ENCODE data around the gene MDGA2. TPM values are rescaled to one million over a fixed set of nuclear protein-coding genes. Genes with fewer than 3 reads are reported as not detected.

Gene MDGA2
- total RNA-seq, 2 experiments from 2014 or later, result not detected

GRCh38 chr14:46894476-46894875, 780.9 kb downstream of the MDGA2 start:
- H3K9me3 Mint-ChIP-seq, result peaks cover 5% of the 10 kb centered on the region
- no peaks in the 10 kb centered on the region for H3K36me3 Mint-ChIP-seq
- no peak overlapping the region for H3K4me3 Mint-ChIP-seq
- no peaks in the 10 kb centered on the region for H3K27me3 Mint-ChIP-seq
- no peak for DNase-seq
- no peak overlapping the region for H3K27ac Mint-ChIP-seq
- H3K4me1 Mint-ChIP-seq, result no peaks in the 10 kb centered on the region

- no peak overlapping the region for H3K4me3 Mint-ChIP-seq
- no peaks in the 10 kb centered on the region for H3K9me3 Mint-ChIP-seq
- H3K4me1 Mint-ChIP-seq, result no peaks in the 10 kb centered on the region
- no peak for DNase-seq
- H3K27ac Mint-ChIP-seq, result no peak overlapping the region
- no peaks in the 10 kb centered on the region for H3K27me3 Mint-ChIP-seq
- no peaks in the 10 kb centered on the region for H3K36me3 Mint-ChIP-seq
These were observed 788.3 kb downstream of the MDGA2 start for GRCh38 chr14:46887144-46887543.

GRCh38 chr14:46885566-46885965, 789.8 kb downstream of the MDGA2 start:
- Mint-ChIP-seq H3K27me3 (no peaks in the 10 kb centered on the region), H3K4me1 (no peaks in the 10 kb centered on the region), H3K36me3 (no peaks in the 10 kb centered on the region)

GRCh38 chr14:46861753-46862152, 813.7 kb downstream of the MDGA2 start:
- no peak for DNase-seq
- H3K4me1 Mint-ChIP-seq, result no peaks in the 10 kb centered on the region
- no peaks in the 10 kb centered on the region for H3K36me3 Mint-ChIP-seq
- no peak overlapping the region for H3K27ac Mint-ChIP-seq
- H3K9me3 Mint-ChIP-seq, result peaks cover 10% of the 10 kb centered on the region
- no peak overlapping the region for H3K4me3 Mint-ChIP-seq
- H3K27me3 Mint-ChIP-seq, result no peaks in the 10 kb centered on the region

More at GRCh38 chr14:46885566-46885965, 789.8 kb downstream of the MDGA2 start:
- DNase-seq, result no peak
- H3K9me3 Mint-ChIP-seq, result peaks cover 4% of the 10 kb centered on the region
- no peak overlapping the region for H3K27ac Mint-ChIP-seq
- no peak overlapping the region for H3K4me3 Mint-ChIP-seq

- Mint-ChIP-seq H3K4me1 (no peaks in the 10 kb centered on the region), H3K27me3 (no peaks in the 10 kb centered on the region), H3K9me3 (no peaks in the 10 kb centered on the region), H3K36me3 (no peaks in the 10 kb centered on the region), H3K4me3 (no peak overlapping the region), H3K27ac (no peak overlapping the region)
- no peak for DNase-seq
These were observed 834.3 kb downstream of the MDGA2 start for GRCh38 chr14:46840944-46841720.

- DNase-seq, result no peak
- no peaks in the 10 kb centered on the region for H3K27me3 Mint-ChIP-seq
- peaks cover 5% of the 10 kb centered on the region for H3K9me3 Mint-ChIP-seq
- no peak overlapping the region for H3K27ac Mint-ChIP-seq
- H3K4me3 Mint-ChIP-seq, result no peak overlapping the region
- no peaks in the 10 kb centered on the region for H3K36me3 Mint-ChIP-seq
- no peaks in the 10 kb centered on the region for H3K4me1 Mint-ChIP-seq
These were observed 855.1 kb downstream of the MDGA2 start for GRCh38 chr14:46820291-46820690.

- H3K4me1 Mint-ChIP-seq, result no peaks in the 10 kb centered on the region
- no peaks in the 10 kb centered on the region for H3K36me3 Mint-ChIP-seq
- peaks cover 7% of the 10 kb centered on the region for H3K9me3 Mint-ChIP-seq
- H3K4me3 Mint-ChIP-seq, result no peak overlapping the region
- H3K27ac Mint-ChIP-seq, result no peak overlapping the region
- no peaks in the 10 kb centered on the region for H3K27me3 Mint-ChIP-seq
- DNase-seq, result no peak
These were observed 856.3 kb downstream of the MDGA2 start for GRCh38 chr14:46819117-46819516.

- no peak for DNase-seq
- no peaks in the 10 kb centered on the region for H3K27me3 Mint-ChIP-seq
- H3K4me1 Mint-ChIP-seq, result no peaks in the 10 kb centered on the region
- peaks cover 7% of the 10 kb centered on the region for H3K9me3 Mint-ChIP-seq
- no peak overlapping the region for H3K27ac Mint-ChIP-seq
- H3K36me3 Mint-ChIP-seq, result no peaks in the 10 kb centered on the region
- H3K4me3 Mint-ChIP-seq, result no peak overlapping the region
These were observed 857.3 kb downstream of the MDGA2 start for GRCh38 chr14:46818147-46818546.

GRCh38 chr14:46793144-46793543, 882.3 kb downstream of the MDGA2 start:
- H3K27me3 Mint-ChIP-seq, result no peaks in the 10 kb centered on the region
- H3K4me1 Mint-ChIP-seq, result no peaks in the 10 kb centered on the region
- H3K9me3 Mint-ChIP-seq, result peaks cover 12% of the 10 kb centered on the region
- no peaks in the 10 kb centered on the region for H3K36me3 Mint-ChIP-seq
- H3K4me3 Mint-ChIP-seq, result no peak overlapping the region
- no peak overlapping the region for H3K27ac Mint-ChIP-seq
- DNase-seq, result no peak
